Spleen (tissue), 7 donors: Measurements from ENCODE around the gene SYNE2.
"Not testable (repeated sequence)": the region's sequence is repeated elsewhere in the genome, so short reads cannot be mapped to it uniquely, and the experiment has no call there.

ENCODE experiments used
- POLR2A ChIP-seq, 3 donors: fragments of 450-650 bp; IDR thresholded peaks; one replicate each; pipeline ENCODE4 v1.5.1; 2017; ENCODE audit warnings: antibody characterized with exemption in 3 of 3, mild to moderate bottlenecking in 1 of 3
- TF ChIP-seq, protein P1 (sequence below), 11 experiments: fragments of 200-600 bp in 7 of 11; fragments of 450-650 bp in 4 of 11; sonication (generic) in 4 of 11; IDR thresholded peaks in 8 of 11; conservative IDR thresholded peaks in 3 of 11; 1 replicate in 7 of 11; 2 replicates in 4 of 11; pipeline versions ENCODE4 v1.4.0 to v1.8.0; 2016 to 2021; ENCODE audit warnings: antibody characterized with exemption in 11 of 11, inconsistent platforms in 4 of 11, mild to moderate bottlenecking in 1 of 11
- donor health status: DM: no; HTN: no; CAD: no; lungs with moderate emphysema.
- donor health status: DM: no; HTN: no; CAD: no.
- donor health status: DM: no; HTN: no; CAD: no.

DNA sequence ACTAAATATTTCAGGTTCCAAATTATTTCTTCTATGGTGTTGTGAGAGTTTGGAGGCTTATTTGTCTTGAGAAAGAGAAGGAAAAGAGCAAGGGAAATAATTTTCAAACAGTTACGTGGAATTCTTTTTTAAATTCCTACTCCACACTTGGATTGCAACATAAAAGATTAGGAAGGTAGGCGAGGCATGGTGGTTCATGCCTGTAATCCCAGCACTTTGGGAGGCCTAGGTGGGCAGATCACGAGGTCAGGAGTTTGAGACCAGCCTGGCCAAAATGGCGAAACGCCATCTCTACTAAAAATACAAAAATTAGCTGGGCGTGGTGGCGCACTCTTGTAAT is 265.6 kb downstream of the SYNE2 start:
- TF ChIP-seq, protein P1, sequence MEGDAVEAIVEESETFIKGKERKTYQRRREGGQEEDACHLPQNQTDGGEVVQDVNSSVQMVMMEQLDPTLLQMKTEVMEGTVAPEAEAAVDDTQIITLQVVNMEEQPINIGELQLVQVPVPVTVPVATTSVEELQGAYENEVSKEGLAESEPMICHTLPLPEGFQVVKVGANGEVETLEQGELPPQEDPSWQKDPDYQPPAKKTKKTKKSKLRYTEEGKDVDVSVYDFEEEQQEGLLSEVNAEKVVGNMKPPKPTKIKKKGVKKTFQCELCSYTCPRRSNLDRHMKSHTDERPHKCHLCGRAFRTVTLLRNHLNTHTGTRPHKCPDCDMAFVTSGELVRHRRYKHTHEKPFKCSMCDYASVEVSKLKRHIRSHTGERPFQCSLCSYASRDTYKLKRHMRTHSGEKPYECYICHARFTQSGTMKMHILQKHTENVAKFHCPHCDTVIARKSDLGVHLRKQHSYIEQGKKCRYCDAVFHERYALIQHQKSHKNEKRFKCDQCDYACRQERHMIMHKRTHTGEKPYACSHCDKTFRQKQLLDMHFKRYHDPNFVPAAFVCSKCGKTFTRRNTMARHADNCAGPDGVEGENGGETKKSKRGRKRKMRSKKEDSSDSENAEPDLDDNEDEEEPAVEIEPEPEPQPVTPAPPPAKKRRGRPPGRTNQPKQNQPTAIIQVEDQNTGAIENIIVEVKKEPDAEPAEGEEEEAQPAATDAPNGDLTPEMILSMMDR (IDR thresholded peaks at IDR 0.05 in 8 of 11, conservative IDR thresholded peaks at IDR 0.05 in 3 of 11): not testable (repeated sequence)
- TF ChIP-seq POLR2A (IDR thresholded peaks at IDR 0.05): not testable (repeated sequence)
